BLaER1 treated with 17β-estradiol and CSF1 and Interleukin-3, amounts not matched to agents 10 nM and 100 nM (cell line): Measurements from ENCODE around the gene CPNE4.

Experiments used
- H3K27ac ChIP-seq, 11 experiments: shearing (Covaris generic); formaldehyde crosslinking; 2 replicates each; pipeline ENCODE4 v1.8.1; 2022
- H3K27me3 ChIP-seq, 11 experiments: shearing (Covaris generic); formaldehyde crosslinking; 2 replicates each; pipeline ENCODE4 v1.8.1; 2022
- H3K36me3 ChIP-seq, 11 experiments: shearing (Covaris generic); formaldehyde crosslinking; 2 replicates each; pipeline ENCODE4 v1.8.1; 2022
- H3K4me1 ChIP-seq, 10 experiments: shearing (Covaris generic); formaldehyde crosslinking; 2 replicates each; pipeline ENCODE4 v1.8.1; 2022
- H3K4me2 ChIP-seq, 11 experiments: shearing (Covaris generic); formaldehyde crosslinking; 2 replicates each; pipeline ENCODE4 v1.8.1; 2022
- H3K4me3 ChIP-seq, 10 experiments: shearing (Covaris generic); formaldehyde crosslinking; 2 replicates each; pipeline ENCODE4 v1.8.1; 2022
- H3K9ac ChIP-seq, 11 experiments: shearing (Covaris generic); formaldehyde crosslinking; 2 replicates each; pipeline ENCODE4 v1.8.1; 2022
- H3K9me3 ChIP-seq, 11 experiments: shearing (Covaris generic); formaldehyde crosslinking; replicated peaks in 1 of 11; 2 replicates each; pipeline ENCODE4 v1.8.1; 2022
- H4K20me1 ChIP-seq, 11 experiments: shearing (Covaris generic); formaldehyde crosslinking; 2 replicates each; pipeline ENCODE4 v1.8.1; 2022
- Cebpa-rat ChIP-seq, 11 experiments: shearing (Covaris generic); IDR thresholded peaks; 2 replicates each; pipeline ENCODE4 v1.8.1; 2022

CPNE4 gene

GRCh38 chr3:131717493-131717892, 317.3 kb downstream of the CPNE4 start:
- TF ChIP-seq Cebpa-rat (IDR thresholded peaks at IDR 0.05), result no peak
- H3K27me3 ChIP-seq, result no peaks in the 10 kb centered on the region
- 0 out of 20 replicates have a peak, but pooled peaks cover 0 to 4% (median 0%) of the 10 kb centered on the region in 10 experiments for H3K4me1 ChIP-seq
- no peak overlapping the region for H3K9ac ChIP-seq
- no peak overlapping the region for H3K4me3 ChIP-seq
- no peaks in the 10 kb centered on the region for H3K9me3 ChIP-seq
- no peak overlapping the region for H3K4me2 ChIP-seq
- H3K36me3 ChIP-seq, result no peaks in the 10 kb centered on the region
- H4K20me1 ChIP-seq, result no peaks in the 10 kb centered on the region
- no peak overlapping the region for H3K27ac ChIP-seq

DNA sequence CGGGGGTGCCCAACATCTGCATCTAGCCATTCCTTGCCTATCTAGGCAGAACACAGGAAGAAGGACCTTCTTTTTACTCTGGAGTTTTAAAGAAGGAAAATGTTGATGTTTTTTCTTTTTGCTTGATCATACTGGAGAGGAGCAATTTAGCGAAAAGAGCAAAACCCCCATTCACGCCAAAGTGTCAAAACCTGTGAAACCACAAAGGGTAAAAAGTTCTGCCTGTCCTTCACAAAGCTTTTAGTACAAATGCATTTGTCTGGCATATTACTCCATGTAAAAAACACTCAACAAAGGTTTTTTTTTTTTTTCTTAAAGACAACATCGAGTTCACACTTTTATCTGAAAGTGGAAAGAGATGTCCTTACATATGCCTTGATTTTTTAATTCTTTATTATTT, 317.9 kb downstream of the CPNE4 start:
- no peak overlapping the region for H3K4me3 ChIP-seq
- no peaks in the 10 kb centered on the region for H3K9me3 ChIP-seq
- H3K36me3 ChIP-seq, result no peaks in the 10 kb centered on the region
- no peak overlapping the region for H3K9ac ChIP-seq
- no peak overlapping the region for H3K27ac ChIP-seq
- no peak overlapping the region for H3K4me2 ChIP-seq
- H3K27me3 ChIP-seq, result no peaks in the 10 kb centered on the region
- H3K4me1 ChIP-seq, result peaks cover 0 to 6% (median 1%) of the 10 kb centered on the region in 10 experiments; a peak in 10 of 20 replicates
- no peak for TF ChIP-seq Cebpa-rat (IDR thresholded peaks at IDR 0.05)
- no peaks in the 10 kb centered on the region for H4K20me1 ChIP-seq

DNA sequence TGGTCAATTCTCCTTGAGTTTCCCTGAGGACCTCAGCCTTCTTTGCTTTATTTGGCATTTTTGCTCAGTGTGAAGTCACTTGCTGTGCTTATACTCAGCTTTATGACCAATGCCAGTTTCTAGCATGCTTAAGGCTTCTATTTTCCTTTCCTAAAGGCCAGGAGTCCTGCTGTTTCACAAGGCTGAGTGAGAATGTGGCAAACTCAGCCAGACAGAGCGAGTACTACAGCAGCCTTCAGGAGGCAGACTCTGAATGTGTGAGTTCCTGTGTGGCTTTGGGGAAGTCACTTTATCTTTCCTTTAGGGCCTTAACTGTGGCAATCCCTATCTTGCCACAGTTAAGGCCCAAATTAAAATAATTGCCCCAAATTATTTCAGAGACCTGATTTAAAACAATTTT, 318.8 kb downstream of the CPNE4 start:
- no peak for TF ChIP-seq Cebpa-rat (IDR thresholded peaks at IDR 0.05)
- H3K4me2 ChIP-seq, result no peak overlapping the region

DNA sequence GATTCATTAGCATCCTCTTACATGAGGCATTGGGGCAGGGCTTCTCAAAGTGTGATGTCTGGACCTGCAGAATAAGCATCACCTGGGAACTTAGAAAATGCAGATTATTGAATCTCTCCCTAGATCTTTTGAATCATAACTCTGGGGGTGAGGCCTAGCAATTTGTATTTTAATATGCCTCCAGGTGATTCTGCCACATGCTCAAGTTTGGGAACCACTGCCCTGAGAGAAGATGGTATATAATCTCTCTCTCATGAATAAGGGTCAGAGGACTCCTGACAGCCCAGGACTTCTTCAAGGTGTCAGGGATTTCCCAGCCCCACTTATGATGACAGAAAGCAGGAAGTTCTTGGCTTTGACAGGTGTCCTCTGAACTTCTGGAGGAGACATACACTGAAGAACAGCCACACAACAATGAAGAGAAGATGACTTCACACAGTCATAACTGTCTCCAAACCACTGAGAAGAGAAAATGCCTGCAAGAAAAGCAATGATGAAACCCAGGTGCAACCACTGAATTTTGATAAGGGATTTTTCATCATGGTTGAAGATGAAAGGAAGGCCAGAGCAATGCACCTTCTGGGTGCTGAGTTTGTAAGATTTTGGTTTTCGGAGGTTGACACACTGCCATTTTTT, 320.1 kb downstream of the CPNE4 start:
- Histone ChIP-seq H3K4me1 (peaks cover 6 to 13% (median 8%) of the 10 kb centered on the region in 10 experiments; a peak in 15 of 20 replicates), H3K4me3 (no peak overlapping the region), H3K27me3 (no peaks in the 10 kb centered on the region), H3K4me2 (no peak overlapping the region), H3K27ac (no peak overlapping the region), H4K20me1 (no peaks in the 10 kb centered on the region), H3K36me3 (no peaks in the 10 kb centered on the region), H3K9me3 (no peaks in the 10 kb centered on the region), H3K9ac (no peak overlapping the region)
- no peak for TF ChIP-seq Cebpa-rat (IDR thresholded peaks at IDR 0.05)

More for the DNA sequence above, 318.8 kb downstream of the CPNE4 start:
- Histone ChIP-seq H3K9me3 (no peaks in the 10 kb centered on the region), H3K36me3 (no peaks in the 10 kb centered on the region), H3K27ac (no peak overlapping the region), H4K20me1 (no peaks in the 10 kb centered on the region), H3K4me3 (no peak overlapping the region), H3K27me3 (no peaks in the 10 kb centered on the region), H3K9ac (no peak overlapping the region), H3K4me1 (peaks cover 6 to 13% (median 8%) of the 10 kb centered on the region in 10 experiments; a peak in 15 of 20 replicates)

DNA sequence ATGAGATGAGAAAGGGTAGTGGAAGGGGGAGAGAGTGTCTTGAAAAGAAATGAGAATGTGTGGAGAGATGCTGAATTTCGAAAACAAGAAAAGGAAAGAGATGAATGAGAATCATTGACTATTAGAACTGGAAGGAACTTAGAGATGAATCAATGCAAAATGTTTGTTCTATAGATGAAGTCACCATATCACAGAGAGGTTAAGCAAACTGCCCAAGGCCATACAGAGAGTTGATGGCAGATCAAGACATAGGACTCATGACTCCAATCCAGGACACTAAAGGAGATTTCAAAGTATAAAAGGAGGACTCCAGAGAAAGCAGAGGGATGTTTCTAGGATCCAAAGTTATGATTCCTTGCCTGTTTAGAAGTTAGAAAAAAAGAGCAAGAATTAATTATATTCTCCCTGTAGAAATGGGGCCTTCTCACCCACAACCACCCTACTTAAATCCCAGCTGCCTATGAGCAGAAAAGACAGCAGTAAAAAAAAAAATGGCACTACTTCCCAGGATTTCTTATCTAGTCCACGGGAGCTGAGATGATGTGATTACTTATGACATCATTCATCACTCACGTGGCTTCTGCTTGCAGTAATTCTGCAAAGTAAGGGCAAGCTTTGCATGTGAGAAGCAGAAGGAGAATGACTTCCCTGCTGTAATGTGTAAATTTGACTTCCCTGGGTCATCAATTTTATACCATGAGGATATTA, 321.2 kb downstream of the CPNE4 start:
- Histone ChIP-seq H3K9ac (no peak overlapping the region), H3K27me3 (no peaks in the 10 kb centered on the region), H4K20me1 (no peaks in the 10 kb centered on the region), H3K36me3 (no peaks in the 10 kb centered on the region), H3K4me3 (no peak overlapping the region), H3K9me3 (no peaks in the 10 kb centered on the region), H3K4me2 (no peak overlapping the region), H3K4me1 (peaks cover 6 to 13% (median 8%) of the 10 kb centered on the region in 10 experiments; a peak in 15 of 20 replicates), H3K27ac (no peak overlapping the region)
- no peak for TF ChIP-seq Cebpa-rat (IDR thresholded peaks at IDR 0.05)

DNA sequence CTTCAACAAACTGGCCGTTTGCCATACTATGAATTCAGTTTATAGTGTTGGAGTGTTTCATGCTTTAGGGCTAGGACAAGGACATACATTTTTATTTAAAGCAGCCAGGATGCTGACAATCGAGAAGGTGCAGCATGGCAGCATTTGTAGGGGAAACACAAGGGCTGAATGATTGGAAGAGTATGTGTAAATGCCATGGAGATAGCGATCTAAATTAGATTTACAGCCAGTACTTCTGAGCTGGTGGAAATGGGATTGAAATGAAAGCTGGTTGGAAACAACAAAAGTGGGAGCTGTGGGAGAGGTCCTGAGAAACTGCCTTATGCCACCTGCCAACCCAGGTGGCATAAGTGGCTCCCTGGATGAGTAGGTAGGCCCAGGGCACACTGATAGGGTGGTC, 322.2 kb downstream of the CPNE4 start:
- no peaks in the 10 kb centered on the region for H3K36me3 ChIP-seq
- no peaks in the 10 kb centered on the region for H3K9me3 ChIP-seq
- no peak overlapping the region for H3K9ac ChIP-seq
- H4K20me1 ChIP-seq, result no peaks in the 10 kb centered on the region
- H3K4me2 ChIP-seq, result no peak overlapping the region
- H3K27me3 ChIP-seq, result no peaks in the 10 kb centered on the region
- peaks cover 6 to 10% (median 8%) of the 10 kb centered on the region in 10 experiments; a peak in 15 of 20 replicates for H3K4me1 ChIP-seq
- no peak overlapping the region for H3K4me3 ChIP-seq
- TF ChIP-seq Cebpa-rat (IDR thresholded peaks at IDR 0.05), result no peak
- no peak overlapping the region for H3K27ac ChIP-seq

DNA sequence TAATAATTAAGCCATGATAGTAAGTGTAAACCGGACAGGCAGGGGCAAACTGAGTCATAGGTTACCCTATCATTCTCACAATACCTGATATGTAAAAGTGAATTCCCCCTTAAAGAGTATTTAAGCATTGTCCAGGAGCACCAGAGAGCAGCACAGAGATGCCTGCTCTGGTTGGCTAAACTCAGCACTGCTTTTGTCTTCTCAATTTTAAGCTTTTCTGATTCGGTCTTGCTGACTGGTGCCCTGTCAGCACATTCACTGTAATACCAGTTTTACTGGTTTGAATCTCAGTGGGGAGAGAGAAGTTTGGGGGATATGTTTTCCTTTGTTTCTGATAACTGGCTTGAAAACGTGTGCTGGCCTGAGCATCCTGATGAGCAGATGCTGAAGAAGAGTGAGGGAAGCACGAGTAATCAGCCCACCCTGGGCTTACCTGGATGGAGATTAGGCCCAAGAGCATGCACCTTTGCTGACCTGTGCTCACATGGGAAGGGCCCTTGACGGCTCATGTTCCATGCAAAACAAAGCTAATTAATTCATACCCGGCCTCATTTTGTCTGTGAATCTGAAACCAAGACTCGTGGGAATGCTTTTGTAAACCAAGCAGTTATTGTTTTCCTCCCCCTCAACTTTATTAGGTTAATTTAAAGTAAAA, 323.6 kb downstream of the CPNE4 start:
- no peaks in the 10 kb centered on the region for H3K36me3 ChIP-seq
- H3K4me3 ChIP-seq, result no peak overlapping the region
- TF ChIP-seq Cebpa-rat (IDR thresholded peaks at IDR 0.05), result no peak
- H3K9me3 ChIP-seq, result no peaks in the 10 kb centered on the region
- H3K27me3 ChIP-seq, result no peaks in the 10 kb centered on the region
- peaks cover 6 to 10% (median 8%) of the 10 kb centered on the region in 10 experiments; a peak in 15 of 20 replicates for H3K4me1 ChIP-seq
- H3K27ac ChIP-seq, result no peak overlapping the region
- H3K4me2 ChIP-seq, result peak overlapping the region in 7 of 11 experiments; percentile 2 to 50 (median 18); a peak in 8 of 22 replicates
- no peak overlapping the region for H3K9ac ChIP-seq
- H4K20me1 ChIP-seq, result no peaks in the 10 kb centered on the region

GRCh38 chr3:131708241-131708640, 326.6 kb downstream of the CPNE4 start:
- H3K4me1 ChIP-seq, result peaks cover 6 to 10% (median 8%) of the 10 kb centered on the region in 10 experiments; a peak in 15 of 20 replicates
- H3K36me3 ChIP-seq, result no peaks in the 10 kb centered on the region
- no peaks in the 10 kb centered on the region for H4K20me1 ChIP-seq
- H3K4me2 ChIP-seq, result no peak overlapping the region
- H3K27ac ChIP-seq, result no peak overlapping the region
- no peaks in the 10 kb centered on the region for H3K9me3 ChIP-seq
- no peak overlapping the region for H3K9ac ChIP-seq
- no peak for TF ChIP-seq Cebpa-rat (IDR thresholded peaks at IDR 0.05)
- no peak overlapping the region for H3K4me3 ChIP-seq
- no peaks in the 10 kb centered on the region for H3K27me3 ChIP-seq

DNA sequence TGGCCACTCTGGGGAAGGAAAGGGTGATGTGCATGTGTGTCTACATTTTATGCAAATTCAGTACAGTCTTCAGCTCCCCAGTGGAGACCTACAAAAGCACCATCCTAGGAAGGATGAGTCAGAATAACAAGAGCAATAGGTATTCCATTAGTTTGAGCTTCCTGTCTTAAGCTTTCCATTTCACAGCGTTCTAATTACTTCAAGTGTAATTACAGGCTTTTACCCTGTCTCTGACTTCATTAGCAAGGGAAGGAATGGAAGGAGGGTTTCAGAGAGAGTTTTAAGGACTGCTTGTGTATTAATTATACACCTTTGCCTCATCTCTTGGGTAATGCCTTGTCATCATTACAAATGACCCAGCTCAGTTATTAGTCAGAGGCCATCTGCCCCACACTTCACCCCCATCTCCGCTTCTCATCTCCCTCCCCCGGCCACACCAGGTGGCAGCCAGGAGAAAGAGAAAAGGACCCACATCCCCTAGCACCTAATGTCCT, 329.2 kb downstream of the CPNE4 start:
- Histone ChIP-seq H3K36me3 (no peaks in the 10 kb centered on the region), H3K4me1 (no peaks in the 10 kb centered on the region), H4K20me1 (no peaks in the 10 kb centered on the region), H3K4me2 (no peak overlapping the region), H3K27ac (no peak overlapping the region), H3K9me3 (no peaks in the 10 kb centered on the region), H3K27me3 (no peaks in the 10 kb centered on the region), H3K9ac (no peak overlapping the region), H3K4me3 (no peak overlapping the region)
- no peak for TF ChIP-seq Cebpa-rat (IDR thresholded peaks at IDR 0.05)
